Activated effector memory CD4-positive, alpha-beta T cell treated with Interleukin-2 at 50 U/mL for 16 hours (primary cell): ENCODE data around the gene HDGFL2.
"Not testable (repeated sequence)": the region's sequence is repeated elsewhere in the genome, so short reads cannot be mapped to it uniquely, and the experiment has no call there.

Source experiments
- DNase-seq: peaks from one replicate; pipeline ENCODE4 v3.0.0-alpha.2; 2020

The HDGFL2 gene

DNA sequence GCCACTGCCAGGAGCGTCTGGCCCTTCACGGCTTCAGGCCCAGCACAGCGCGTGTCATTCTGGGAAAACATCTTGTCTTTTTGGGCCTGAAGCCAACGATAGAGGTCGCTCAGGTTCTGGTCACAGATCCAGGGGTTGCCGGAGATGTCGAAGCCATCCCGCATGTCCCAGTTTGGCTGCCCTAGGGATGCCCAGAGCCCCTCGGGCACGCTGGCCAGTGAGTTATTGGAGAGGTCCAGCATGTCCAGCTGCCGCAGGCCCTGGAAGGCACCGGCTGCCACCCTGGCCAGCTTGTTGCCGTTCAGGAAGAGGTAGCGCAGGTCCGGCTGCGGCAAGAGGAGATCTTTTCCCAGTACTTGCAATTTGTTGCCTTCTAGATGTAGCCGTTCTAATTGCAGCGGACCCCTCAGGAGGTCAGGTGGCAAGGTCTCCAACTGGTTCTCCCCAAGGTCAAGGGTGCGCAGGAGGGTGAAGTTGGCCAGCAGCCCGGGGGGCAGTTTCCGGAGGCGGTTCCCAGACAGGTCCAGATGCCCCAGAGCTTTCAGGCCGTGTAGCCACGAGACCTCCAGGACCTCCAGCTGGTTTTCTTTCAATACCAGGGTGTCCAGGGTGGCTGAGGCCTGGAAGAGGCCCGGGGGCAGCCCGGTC lies 66.0 kb downstream of the HDGFL2 start:
- DNase-seq: no peak

DNA sequence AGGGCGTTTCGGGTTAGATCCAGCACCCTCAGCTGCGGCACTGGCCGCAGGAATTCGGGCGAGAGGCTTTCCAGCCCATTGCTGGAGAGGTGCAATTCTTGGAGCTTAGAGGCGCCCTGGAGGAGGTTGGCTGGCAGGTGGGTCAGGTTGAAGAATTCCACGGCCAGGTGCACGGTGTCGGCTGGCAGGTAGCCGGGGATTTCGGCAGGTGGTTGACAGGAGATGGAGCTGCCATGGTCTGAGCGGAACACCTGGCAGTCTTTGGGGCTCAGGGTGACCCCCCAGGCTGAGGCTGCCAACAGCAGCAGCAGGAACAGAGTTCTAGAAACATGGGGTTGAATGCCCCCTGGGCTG lies 66.5 kb downstream of the HDGFL2 start:
- DNase-seq: no peak

DNA sequence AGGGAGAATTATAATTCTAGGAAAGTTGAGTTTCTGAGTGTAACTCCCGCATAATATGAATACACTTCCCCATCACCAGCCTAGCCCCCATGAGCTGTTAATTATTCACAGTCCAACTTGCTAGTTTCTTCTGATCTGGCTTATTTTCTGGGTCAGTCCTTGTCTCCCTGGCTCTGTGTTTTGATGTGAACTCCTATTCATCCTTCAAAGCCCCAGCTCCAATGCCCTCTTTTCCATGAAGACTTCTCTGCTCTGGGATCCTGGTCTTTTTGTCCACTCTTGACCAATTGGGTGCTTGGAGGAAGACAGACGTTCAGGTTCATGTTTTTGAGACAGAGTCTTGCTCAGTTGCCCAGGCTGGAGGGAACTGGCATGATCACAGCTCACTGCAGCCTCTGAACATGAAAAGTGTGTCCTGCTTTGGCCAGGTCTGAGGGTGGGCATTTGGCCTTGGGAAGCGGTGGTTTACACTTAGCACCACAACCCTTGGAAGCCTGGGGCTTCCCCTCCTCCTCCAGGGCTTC lies 67.1 kb downstream of the HDGFL2 start:
- DNase-seq: no peak

DNA sequence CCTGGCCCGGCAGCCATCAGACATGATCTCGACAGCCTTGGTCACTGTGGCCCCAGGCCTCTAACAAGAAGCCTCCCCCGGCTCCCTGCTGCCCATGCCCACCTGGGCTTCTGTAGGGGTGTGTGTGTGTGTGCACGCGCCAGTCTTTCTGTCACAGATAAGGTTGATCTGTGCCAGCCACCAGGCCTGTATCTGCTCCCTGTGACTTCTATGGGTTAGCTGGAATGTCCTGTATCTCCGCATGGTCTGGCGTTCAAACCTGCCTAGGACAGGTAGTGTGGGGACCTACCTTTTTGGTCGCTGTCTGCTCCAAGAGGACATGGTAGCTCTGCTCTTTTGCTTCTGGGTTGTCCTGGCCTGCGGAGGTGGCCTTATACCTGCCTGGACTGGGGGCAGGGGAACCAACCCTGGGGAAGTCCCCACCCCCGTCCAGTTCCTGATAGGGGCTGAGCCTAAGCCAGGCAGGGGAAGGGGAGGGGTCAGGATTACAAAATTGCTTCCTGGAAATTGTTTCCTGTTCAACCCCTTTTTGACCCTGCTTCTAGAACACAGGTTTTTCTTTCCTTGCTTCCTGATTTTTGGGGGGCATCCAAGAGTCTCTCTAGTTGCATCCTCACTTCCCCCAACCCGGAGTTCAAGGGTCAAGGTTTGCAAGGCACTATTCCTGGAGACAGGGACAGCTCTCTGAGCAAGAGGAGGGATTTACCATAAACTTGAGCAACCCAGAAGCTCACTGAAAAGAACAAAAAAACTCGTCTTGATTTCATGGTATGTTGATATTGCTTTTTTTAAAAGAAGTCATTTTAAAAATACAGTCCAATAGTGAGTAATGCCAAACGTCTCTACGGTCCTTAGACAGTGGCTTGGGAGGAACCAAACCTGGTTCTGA lies 67.8 kb downstream of the HDGFL2 start, which contains the start of gene LRG1:
Gene LRG1 (minus strand): TSS at position 344 of the 889 bp plus-strand sequence. CDS start 23 bp downstream, at position 321.
- DNase-seq: no peak

DNA sequence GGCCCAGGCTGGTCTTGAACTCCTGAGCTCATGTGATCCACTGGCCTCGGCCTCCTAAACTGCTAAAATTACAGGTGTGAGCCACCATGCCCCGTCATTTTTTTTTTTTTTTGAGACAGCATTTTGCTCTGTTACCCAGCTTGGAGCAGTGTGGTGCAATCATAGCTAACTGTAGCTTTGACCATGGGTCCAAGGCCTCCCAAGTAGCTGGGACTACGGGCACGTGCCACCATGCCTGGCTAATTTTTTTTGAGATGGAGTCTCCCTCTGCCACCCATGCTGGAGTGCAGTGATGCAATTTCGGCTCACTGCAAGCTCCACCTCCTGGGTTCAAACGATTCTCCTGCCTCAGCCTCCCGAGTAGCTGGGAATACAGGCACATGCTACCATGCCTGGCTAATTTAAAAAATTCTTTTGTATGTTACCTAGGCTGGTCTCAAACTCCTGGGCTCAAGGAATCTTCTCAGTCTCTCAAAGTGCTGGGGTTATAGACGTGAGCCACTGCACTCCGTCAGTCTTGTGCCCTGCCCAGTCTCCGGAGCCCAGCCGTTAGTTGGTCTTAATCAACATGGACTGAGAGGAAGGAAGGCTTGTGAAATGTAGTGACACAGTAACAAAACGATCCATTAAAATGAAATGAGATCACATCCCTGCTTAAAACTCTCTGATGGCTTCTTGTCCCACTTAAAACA lies 69.2 kb downstream of the HDGFL2 start:
- DNase-seq: no peak

DNA sequence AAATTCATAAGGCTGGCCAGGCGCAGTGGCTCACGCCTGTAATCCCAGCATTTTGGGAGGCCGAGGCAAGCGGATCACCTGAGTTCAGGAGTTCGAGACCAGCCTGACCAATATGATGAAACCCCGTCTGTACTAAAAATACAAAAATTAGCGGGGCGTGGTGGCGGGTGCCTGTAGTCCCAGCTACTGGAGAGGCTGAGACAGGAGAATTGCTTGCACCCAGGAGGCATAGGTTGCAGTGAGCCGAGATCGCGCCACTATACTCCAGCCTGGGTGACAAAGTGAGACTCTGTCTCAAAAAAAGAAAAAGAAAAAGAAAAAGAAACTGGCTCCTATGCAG lies 69.7 kb downstream of the HDGFL2 start:
- not testable (repeated sequence) for DNase-seq

DNA sequence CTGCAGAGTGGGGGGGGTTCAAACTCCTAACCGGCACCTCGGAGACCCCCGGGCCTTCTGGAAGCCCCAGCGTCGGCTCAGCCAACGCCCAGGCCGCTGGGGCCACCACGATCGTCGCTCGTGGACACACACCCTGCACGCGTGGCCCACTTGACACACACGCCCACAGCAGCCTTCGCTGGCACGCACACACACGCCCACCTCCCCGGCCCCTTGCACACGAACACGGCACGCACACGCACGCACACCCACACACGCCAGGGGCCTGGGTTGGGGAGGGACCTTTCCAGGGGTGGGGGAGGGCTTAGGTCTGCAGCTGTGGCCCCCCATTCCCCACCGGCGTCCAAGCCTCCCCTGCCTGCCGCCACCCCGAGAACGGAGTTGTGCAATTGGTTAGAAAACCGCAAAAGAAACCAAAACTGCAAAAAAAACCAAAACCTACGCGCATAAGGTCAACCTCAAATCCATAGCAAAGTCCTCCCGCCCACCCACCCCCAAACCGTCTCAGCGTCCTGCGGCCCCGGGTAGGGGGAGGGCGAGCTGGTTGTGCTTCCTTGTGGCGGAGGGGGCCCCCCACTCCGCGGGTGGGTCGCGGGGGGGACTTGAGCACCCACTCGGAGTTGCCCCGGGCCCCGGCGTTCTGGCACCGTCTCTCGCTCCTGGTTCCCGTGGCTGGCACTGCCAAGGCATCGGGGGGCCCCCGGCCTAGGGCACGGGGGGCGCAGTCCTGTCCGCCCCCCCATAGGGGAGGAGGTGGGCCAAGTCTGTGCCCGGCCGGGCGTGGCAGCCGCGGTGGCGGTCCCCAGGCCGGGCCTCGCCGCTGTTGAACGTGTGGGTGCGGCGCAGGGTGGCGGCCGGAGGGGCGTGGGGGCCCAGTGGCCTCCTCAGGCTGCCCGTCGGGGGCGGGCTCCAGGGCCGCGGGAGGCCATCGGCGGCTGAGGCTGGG lies 71.1 kb downstream of the HDGFL2 start:
- no peak for DNase-seq

DNA sequence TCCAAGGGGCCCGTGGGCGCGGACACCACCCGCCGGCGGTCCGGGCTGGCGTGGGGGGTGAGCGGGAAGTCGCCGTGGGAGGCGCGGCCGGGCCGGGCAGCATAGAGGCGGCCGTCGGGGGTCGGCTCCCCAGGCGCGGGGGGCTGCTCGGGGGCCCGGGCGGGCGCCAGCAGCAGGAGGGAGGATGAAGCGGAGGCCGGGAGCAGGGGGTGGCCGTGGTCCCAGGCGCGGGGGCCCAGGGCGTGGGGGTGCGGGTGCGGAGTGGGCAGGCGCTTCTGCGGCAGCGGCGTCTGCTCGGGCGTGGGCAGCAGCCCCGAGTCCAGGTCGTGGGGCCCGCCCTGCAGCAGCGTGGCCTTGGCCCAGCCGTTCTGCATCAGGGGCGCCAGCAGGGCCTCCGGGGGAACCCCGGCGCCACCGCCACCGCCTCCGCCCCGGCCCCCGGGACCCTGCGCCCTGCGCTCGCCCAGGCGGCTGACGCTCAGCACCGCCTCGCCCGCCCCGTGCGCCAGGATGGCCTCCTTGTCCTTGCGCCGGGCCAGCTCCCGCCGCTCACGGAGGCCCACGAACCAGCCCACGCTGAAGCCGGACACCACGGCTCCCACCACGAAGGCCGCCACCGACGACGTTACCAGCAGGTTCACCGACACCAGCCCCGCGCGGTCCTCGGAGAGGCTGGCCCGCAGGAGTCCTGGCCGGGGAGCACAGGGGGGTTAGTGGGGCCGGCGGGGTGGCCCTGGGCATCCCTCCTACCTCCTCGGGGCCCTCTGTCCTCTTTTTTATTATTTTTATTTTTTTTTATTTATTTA lies 71.9 kb downstream of the HDGFL2 start:
- DNase-seq: no peak

DNA sequence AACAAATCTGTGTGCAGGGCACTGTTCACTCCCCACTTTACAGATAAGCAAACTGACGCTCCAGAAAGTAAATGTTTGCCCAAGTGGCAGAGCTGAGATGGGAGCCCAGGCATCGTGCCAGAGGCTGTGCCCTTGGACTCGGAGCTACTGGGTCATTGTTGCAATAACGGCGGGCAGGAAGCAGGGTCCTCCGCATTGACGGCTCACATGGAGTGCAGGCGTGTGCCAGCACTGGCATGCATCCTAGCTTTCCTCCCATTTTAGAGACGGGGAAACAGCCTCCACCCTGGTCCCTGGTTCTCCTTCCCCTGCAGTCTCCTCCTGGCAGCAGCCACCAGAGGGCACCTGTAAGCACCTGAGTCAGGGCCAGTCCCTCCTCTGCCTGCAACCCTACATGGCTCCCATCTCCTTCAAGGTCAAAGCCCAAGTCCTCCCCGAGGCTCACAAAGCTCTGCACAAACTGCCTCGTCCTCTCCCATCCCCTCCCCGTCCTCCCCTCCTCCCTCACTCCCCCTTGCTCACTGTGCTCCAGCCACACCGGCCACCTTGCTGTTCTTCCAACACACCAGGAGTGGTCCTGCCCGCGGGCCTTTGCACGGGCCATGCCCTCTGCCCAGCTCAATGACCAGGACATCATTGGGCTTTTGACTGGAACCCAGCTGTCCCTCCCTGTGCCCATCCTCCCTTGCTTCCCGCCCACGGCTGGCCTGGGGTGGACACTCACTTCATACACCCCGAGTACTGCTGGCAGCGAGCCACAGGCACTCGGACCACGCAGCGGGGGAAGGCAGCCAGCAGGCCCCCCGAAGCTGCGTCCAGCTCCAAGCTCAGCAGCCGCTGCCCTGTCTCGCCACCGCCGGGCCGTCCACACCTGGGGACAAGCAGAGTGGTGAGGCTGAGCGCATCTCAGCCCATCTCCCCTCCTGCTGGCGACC lies 75.5 kb downstream of the HDGFL2 start:
- DNase-seq: no peak

DNA sequence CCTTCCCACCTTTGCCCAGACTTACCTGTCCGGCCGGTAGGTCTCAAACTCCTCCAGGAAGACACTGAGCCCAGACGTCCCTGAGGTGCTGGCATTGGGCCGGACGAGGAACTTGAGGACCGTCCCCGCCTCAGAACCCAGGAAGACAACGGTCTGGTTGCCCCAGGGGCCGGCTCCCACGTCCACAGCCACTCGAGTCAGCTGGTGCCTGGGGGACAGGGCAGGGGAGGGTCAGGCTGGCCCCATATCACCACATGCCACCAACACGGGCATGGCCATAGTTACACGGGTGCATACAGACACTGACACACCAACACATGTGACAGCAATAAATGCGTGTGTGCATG lies 76.1 kb downstream of the HDGFL2 start:
- DNase-seq: no peak

DNA sequence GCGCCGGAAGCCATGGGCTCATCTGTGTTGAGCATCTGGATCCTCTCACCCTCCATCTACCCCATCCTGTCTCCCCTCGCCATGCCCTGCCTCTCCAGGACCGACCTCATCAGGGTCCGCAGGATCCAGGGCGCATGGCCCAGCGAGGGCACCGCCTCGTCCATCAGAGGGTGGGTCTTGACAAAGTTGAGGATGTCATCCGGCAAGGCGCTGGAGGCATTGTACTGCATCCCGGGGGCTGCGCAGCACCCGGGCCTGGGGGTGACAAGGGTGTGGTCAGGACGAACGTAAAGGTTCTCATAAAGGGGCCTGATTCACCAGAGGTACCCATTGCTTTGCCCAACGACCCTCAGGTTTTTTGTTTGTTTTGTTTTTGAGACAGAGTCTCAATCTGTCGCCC lies 77.9 kb downstream of the HDGFL2 start:
- no peak for DNase-seq

DNA sequence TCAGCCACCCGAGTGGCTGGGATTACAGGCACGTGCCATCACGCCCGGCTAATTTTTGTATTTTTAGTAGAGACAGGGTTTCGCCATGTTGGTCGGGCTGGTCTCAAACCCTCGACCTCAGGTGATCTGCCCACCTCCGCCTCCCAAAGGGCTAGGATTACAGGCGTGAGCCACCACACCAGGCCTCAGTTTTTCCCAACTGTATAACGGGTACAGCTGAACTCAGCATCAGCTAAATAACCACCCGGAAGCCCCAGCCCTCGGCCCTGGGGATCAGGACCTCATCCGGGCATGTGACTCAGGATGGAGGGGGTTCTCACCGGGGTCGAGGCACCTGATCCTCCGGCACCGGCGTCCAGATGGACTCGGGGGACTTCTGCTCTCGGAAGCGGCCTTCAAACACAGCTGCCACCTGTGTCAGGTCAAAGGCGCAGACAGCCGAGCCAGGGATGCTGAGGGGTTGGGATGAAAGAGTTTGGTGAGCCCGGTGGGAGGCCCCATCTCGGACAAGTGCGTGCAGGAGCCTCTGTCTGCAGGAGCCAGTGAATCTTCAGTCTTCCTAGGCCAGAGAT lies 78.5 kb downstream of the HDGFL2 start:
- DNase-seq: no peak
